DND-41 (cell line): Measurements from ENCODE around the gene MAN2A1.

ENCODE experiments used
- ATAC-seq: fragments of 200-7000 bp; cut with Tn5 transposase; 3 replicates; pipeline ENCODE4 v1.9.1; 2021; ENCODE audit warnings: low read depth; ENCODE audit not compliant: insufficient read depth
- DNase-seq: peaks from one replicate; pipeline ENCODE4 v3.0.0-alpha.2; 2020
- H2AFZ ChIP-seq: 2 replicates; pipeline ENCODE4 v1.6.0; 2012; ENCODE audit warnings: low read depth, low read length
- H3K27ac ChIP-seq: 2 replicates; pipeline ENCODE4 v1.5.1; 2012; ENCODE audit warnings: low read length, inconsistent platforms
- H3K27me3 ChIP-seq: fragments of 200-600 bp; sonication (generic); 2 replicates; pipeline ENCODE4 v1.6.0; 2012; ENCODE audit warnings: low read length, mild to moderate bottlenecking, inconsistent platforms; ENCODE audit not compliant: insufficient read depth, poor library complexity
- H3K36me3 ChIP-seq: 2 replicates; pipeline ENCODE4 v1.5.1; 2012; ENCODE audit warnings: low read length, inconsistent platforms; ENCODE audit not compliant: insufficient read depth
- H3K4me1 ChIP-seq: 2 replicates; pipeline ENCODE4 v1.5.1; 2012; ENCODE audit warnings: mild to moderate bottlenecking, low read length; ENCODE audit not compliant: insufficient read depth
- H3K4me2 ChIP-seq: 2 replicates; pipeline ENCODE4 v1.6.0; 2012; ENCODE audit warnings: mild to moderate bottlenecking, moderate library complexity, low read length, inconsistent platforms; ENCODE audit not compliant: insufficient read depth
- H3K4me3 ChIP-seq, 2 experiments: fragments of 200-600 bp in 1 of 2; shearing (Covaris generic) in 1 of 2; 2 replicates each; pipeline ENCODE4 v1.5.1; 2012 to 2016; ENCODE audit warnings: inconsistent platforms in 2 of 2, low read length in 2 of 2, mild to moderate bottlenecking in 2 of 2, low read depth in 1 of 2, moderate library complexity in 1 of 2
- H3K79me2 ChIP-seq: 2 replicates; pipeline ENCODE4 v1.6.0; 2012; ENCODE audit warnings: low read length, inconsistent platforms; ENCODE audit not compliant: insufficient read depth
- H3K9ac ChIP-seq: 2 replicates; pipeline ENCODE4 v1.6.0; 2012; ENCODE audit warnings: low read depth, mild to moderate bottlenecking, inconsistent platforms, low read length, moderate library complexity
- H3K9me3 ChIP-seq: 2 replicates; pipeline ENCODE4 v1.5.1; 2012; ENCODE audit warnings: low read length, moderate library complexity, mild to moderate bottlenecking, inconsistent platforms; ENCODE audit not compliant: insufficient read depth, severe bottlenecking
- H4K20me1 ChIP-seq: 2 replicates; pipeline ENCODE4 v1.6.0; 2012; ENCODE audit warnings: low read length; ENCODE audit not compliant: insufficient read depth
- CTCF ChIP-seq: IDR thresholded peaks from 2 replicates; pipeline ENCODE4 v1.5.1; 2012; ENCODE audit warnings: borderline replicate concordance, low read length, moderate library complexity, mild to moderate bottlenecking; ENCODE audit not compliant: poor library complexity, severe bottlenecking; ENCODE audit errors: extremely low read depth
- EZH2 ChIP-seq: IDR thresholded peaks from 3 replicates; pipeline ENCODE4 v1.6.1; 2012; ENCODE audit warnings: borderline replicate concordance, low read depth, mild to moderate bottlenecking, moderate library complexity, low read length, inconsistent platforms; ENCODE audit not compliant: severe bottlenecking

MAN2A1 gene

GRCh38 chr5:109878887-109879286, 189.2 kb downstream of the MAN2A1 start:
- H3K27me3 ChIP-seq: no peaks in the 10 kb centered on the region
- H2AFZ ChIP-seq: no peak overlapping the region
- no peak overlapping the region for H3K4me3 ChIP-seq
- DNase-seq (no peak), ATAC-seq (no peak)
- no peaks in the 10 kb centered on the region for H4K20me1 ChIP-seq
- H3K4me1 ChIP-seq: peaks cover 33% of the 10 kb centered on the region
- H3K4me2 ChIP-seq: no peak overlapping the region
- H3K9me3 ChIP-seq: no peaks in the 10 kb centered on the region
- TF ChIP-seq EZH2: no peak
- TF ChIP-seq CTCF: no peak
- no peaks in the 10 kb centered on the region for H3K36me3 ChIP-seq
- no peak overlapping the region for H3K27ac ChIP-seq
- H3K9ac ChIP-seq: no peak overlapping the region
- H3K79me2 ChIP-seq: no peaks in the 10 kb centered on the region

- H3K9me3 ChIP-seq: no peaks in the 10 kb centered on the region
- H2AFZ ChIP-seq: peak overlapping the region; percentile 59
- no peak overlapping the region; the same call in 1 of the 2 replicates for H3K9ac ChIP-seq
- no peaks in the 10 kb centered on the region for H3K36me3 ChIP-seq
- H4K20me1 ChIP-seq: no peaks in the 10 kb centered on the region
- ATAC-seq (peak; percentile 87), DNase-seq (peak; percentile 54)
- no peak overlapping the region for H3K4me3 ChIP-seq
- H3K4me2 ChIP-seq: no peak overlapping the region
- H3K4me1 ChIP-seq: peaks cover 32% of the 10 kb centered on the region
- no peak for TF ChIP-seq CTCF
- TF ChIP-seq EZH2: no peak
- no peaks in the 10 kb centered on the region for H3K27me3 ChIP-seq
- no peaks in the 10 kb centered on the region for H3K79me2 ChIP-seq
- H3K27ac ChIP-seq: peak overlapping the region; percentile 68
These were observed 191.4 kb downstream of the MAN2A1 start for GRCh38 chr5:109880907-109881685.

- Histone ChIP-seq H3K9me3 (no peaks in the 10 kb centered on the region), H3K36me3 (no peaks in the 10 kb centered on the region), H3K4me3 (no peak overlapping the region), H3K79me2 (no peaks in the 10 kb centered on the region), H3K27ac (0 out of 2 replicates have a peak overlapping the region, but pooled peaks have one; percentile 1), H4K20me1 (no peaks in the 10 kb centered on the region), H2AFZ (no peak overlapping the region), H3K27me3 (no peaks in the 10 kb centered on the region), H3K4me2 (no peak overlapping the region), H3K4me1 (peaks cover 24% of the 10 kb centered on the region), H3K9ac (no peak overlapping the region)
- ATAC-seq (peak; percentile 60), DNase-seq (peak; percentile 19)
- TF ChIP-seq CTCF: no peak
These were observed 192.8 kb downstream of the MAN2A1 start for GRCh38 chr5:109882546-109882945.
